ENCODE measurements around the gene APOD.

Gene APOD

DNA sequence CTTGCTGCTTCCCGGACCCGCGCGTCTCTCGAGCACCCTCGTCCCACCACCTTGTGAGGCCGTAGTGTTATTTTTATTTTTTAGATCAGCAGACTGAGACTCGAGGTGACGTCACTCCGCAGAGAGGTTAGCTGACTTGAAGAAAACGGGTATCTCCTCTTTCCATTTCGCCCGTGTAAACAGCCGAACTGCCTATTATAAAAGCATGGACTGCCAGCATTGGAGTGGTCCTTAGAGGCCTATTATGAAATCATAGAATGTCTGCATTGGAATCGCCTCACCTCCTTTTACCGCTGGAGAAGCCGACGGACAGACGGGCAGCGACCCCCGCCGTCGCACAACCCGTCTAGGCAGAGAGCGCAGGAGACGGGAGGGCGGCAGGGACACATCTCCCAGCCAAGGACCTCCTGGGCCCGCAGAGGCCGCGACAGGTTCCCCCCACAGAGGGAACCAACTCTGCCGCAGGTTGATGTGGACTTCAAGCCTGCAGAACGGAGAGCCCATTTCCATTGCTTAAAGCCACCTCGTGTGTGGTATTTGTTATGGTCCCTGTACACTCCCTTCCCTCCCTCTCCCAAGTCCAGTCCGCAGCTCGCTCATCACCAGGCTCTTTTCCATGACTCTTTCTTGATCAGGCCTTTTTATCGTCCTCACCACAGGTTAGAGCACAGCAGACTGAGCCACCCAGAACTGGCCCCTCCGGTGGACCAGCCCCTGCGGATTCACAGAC lies 40.1 kb downstream of the APOD start:
- Histone ChIP-seq H3K9me3 (ENCODE audit: control insufficient read depth, low read length) (no peaks in the 10 kb centered on the region), H3K36me3 (ENCODE audit: control insufficient read depth, insufficient read depth, low read length) (no peaks in the 10 kb centered on the region), H3K9ac (ENCODE audit: low read length) (peak overlapping the region; percentile 83), H3K27me3 (ENCODE audit: control insufficient read depth, insufficient read depth, low read length) (peaks cover 6% of the 10 kb centered on the region), H3K4me3 (ENCODE audit: low read length) (peak overlapping the region; percentile 81), H3K4me1 (ENCODE audit: control insufficient read depth, insufficient read depth, low read length) (peaks cover 31% of the 10 kb centered on the region)

DNA sequence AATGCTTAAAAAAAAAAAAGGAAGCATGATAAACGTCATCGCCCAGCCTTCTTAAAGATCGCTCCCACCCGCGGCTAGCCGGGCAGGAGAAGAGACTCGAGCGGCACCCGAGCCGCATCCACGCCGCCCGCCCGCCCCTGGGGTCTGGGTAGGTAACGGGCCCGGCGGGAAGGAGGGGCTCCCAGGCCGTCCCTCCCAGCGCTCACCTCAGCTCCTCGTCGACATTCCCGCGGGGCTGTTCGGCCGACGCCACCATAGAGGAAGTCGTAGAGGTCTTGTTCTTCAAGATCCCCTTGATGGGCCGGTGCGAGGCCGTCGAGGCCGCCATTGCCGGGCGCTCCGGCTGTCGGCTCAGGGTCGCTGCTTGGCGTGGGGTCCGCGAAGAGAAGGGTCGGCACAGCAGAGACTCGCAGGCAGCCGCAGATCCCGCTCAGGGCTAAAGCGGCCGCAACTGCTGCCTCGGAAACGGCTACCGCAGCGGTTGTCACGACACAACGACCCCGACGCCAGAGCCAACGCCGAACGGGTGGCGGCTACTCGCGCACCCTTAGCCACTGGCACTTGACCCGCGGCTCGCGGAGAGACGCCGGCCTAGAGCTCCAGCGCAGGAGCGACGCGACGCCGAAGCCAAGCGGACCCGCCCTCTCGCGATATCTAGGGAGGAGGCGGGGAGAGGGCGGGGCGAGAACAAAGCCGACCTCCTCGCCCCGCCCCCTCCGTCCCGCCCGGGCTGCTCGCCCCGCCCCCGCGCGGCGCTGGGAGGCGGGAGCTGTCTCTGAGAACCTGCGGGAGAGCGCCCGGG lies 40.8 kb downstream of the APOD start, which contains the start of gene PPP1R2:
TSS of gene PPP1R2 (minus strand) at position 628 of the 802 bp plus-strand sequence. CDS start at position 328, 300 bp downstream.
- H3K36me3 ChIP-seq (ENCODE audit: control insufficient read depth, insufficient read depth, low read length), result no peaks in the 10 kb centered on the region
- peaks cover 6% of the 10 kb centered on the region for H3K27me3 ChIP-seq (ENCODE audit: control insufficient read depth, insufficient read depth, low read length)
- H3K4me3 ChIP-seq (ENCODE audit: low read length), result peak within 1 kb of the TSS; percentile 81
- H3K9ac ChIP-seq (ENCODE audit: low read length), result peak within 1 kb of the TSS; percentile 83
- H3K9me3 ChIP-seq (ENCODE audit: control insufficient read depth, low read length), result no peaks in the 10 kb centered on the region
- H3K4me1 ChIP-seq (ENCODE audit: control insufficient read depth, insufficient read depth, low read length), result peaks cover 31% of the 10 kb centered on the region

DNA sequence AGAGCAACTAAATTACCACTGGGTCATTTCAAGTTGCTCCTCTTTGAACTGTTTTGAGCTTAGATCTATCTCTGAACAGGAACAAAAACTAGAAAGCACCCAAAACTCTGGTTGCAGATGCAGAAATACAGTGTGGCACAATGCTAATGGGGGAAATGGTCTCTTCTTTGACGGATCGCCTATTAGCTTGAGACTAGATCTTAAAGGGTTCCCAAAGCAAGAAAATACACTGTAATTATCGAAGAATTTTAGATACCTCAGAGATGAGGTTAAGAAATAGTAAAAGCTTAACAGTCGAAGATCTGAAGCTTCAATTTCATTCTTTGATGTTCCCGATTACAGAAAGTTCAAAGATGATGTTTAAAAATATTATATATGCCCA lies 41.4 kb downstream of the APOD start:
- Histone ChIP-seq H3K9me3 (ENCODE audit: control insufficient read depth, low read length) (no peaks in the 10 kb centered on the region), H3K27me3 (ENCODE audit: control insufficient read depth, insufficient read depth, low read length) (peaks cover 6% of the 10 kb centered on the region), H3K4me3 (ENCODE audit: low read length) (peak overlapping the region; percentile 81), H3K36me3 (ENCODE audit: control insufficient read depth, insufficient read depth, low read length) (no peaks in the 10 kb centered on the region), H3K4me1 (ENCODE audit: control insufficient read depth, insufficient read depth, low read length) (peaks cover 31% of the 10 kb centered on the region), H3K9ac (ENCODE audit: low read length) (peak overlapping the region; percentile 83)

DNA sequence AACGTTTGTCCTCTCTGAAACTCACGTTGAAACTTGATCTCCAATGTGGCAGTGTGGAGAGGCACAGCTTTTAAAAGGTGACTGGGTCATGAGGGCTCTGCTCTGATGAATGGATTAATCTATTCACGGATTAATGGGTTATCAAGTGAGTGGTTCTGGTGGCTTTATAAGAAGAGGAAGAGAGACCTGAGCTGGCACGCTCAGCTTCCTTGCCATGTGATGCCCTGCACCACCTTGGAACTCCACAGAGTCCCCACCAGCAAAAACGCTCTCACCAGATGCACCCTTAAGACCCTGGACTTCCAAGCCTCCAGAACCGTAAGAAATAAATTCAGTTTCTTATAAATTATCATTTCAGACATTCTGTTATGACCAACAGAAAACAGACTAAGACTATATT lies 43.2 kb downstream of the APOD start:
- no peaks in the 10 kb centered on the region for H3K36me3 ChIP-seq (ENCODE audit: control insufficient read depth, insufficient read depth, low read length)
- no peak overlapping the region for H3K4me3 ChIP-seq (ENCODE audit: low read length)
- peaks cover 19% of the 10 kb centered on the region for H3K4me1 ChIP-seq (ENCODE audit: control insufficient read depth, insufficient read depth, low read length)
- H3K27me3 ChIP-seq (ENCODE audit: control insufficient read depth, insufficient read depth, low read length), result peaks cover 6% of the 10 kb centered on the region
- H3K9me3 ChIP-seq (ENCODE audit: control insufficient read depth, low read length), result no peaks in the 10 kb centered on the region
- no peak overlapping the region for H3K9ac ChIP-seq (ENCODE audit: low read length)

DNA sequence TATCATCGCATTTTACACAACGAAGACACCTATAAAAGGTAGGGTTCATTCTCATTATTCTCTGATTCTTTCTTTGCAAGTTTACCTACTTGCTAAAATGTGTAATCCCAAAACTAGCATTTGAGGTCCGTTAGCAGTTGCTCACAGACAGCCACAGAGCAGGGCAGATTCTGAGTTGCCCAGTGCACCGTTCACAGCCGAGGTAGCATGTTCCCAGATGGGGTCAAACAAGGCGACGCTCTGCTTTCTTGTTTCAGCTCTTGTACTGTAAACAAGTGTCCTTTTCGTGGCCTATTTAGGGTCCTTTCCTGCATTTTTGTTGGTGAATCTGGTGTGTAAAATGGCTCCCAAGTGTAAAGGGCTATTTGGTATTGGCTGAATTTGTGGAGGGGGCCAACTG lies 43.7 kb downstream of the APOD start:
- Histone ChIP-seq H3K4me3 (ENCODE audit: low read length) (no peak overlapping the region), H3K9me3 (ENCODE audit: control insufficient read depth, low read length) (no peaks in the 10 kb centered on the region), H3K9ac (ENCODE audit: low read length) (no peak overlapping the region), H3K27me3 (ENCODE audit: control insufficient read depth, insufficient read depth, low read length) (peaks cover 6% of the 10 kb centered on the region), H3K36me3 (ENCODE audit: control insufficient read depth, insufficient read depth, low read length) (no peaks in the 10 kb centered on the region), H3K4me1 (ENCODE audit: control insufficient read depth, insufficient read depth, low read length) (peaks cover 18% of the 10 kb centered on the region)

DNA sequence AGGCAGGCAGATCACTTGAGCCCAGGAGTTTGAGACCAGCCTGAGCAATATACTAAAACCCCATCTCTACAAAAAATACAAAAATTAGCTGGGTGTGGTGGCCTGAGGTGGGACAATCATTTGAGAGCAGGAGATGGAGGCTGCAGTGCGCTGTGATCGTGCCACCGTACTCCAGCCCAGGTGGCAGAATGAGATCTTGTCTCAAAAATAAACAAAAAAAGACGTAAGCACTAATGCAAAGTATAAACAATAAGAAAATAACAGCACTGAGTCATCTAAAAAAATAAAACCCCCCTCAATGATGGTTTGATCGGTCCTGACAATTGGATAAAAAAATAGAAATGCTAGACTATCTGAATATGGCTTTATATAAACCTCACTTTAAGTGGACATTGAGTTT lies 44.3 kb downstream of the APOD start:
- Histone ChIP-seq H3K4me1 (ENCODE audit: control insufficient read depth, insufficient read depth, low read length) (peaks cover 18% of the 10 kb centered on the region), H3K36me3 (ENCODE audit: control insufficient read depth, insufficient read depth, low read length) (no peaks in the 10 kb centered on the region), H3K9me3 (ENCODE audit: control insufficient read depth, low read length) (no peaks in the 10 kb centered on the region), H3K4me3 (ENCODE audit: low read length) (no peak overlapping the region), H3K9ac (ENCODE audit: low read length) (no peak overlapping the region), H3K27me3 (ENCODE audit: control insufficient read depth, insufficient read depth, low read length) (peaks cover 6% of the 10 kb centered on the region)

DNA sequence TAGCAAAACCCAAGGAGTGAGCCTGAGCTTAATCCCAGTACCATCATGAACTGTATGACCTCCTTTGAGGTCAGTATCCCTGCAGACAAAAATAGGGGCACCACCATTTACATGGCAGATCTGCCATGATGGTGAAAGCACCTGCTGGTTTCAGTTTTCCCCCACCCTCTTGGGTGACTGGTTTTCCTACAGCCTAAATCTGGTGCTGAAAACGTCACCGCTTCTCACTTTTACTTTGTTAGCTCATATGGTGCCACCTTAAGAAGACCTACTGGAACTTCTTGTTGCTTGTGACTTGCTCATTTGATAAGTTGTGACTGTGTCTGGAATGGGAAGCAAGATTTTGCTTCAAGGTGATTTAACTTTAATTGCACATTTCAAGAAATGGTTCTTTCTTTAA lies 45.7 kb downstream of the APOD start:
- H3K27me3 ChIP-seq (ENCODE audit: control insufficient read depth, insufficient read depth, low read length), result no peaks in the 10 kb centered on the region
- peaks cover 10% of the 10 kb centered on the region for H3K4me1 ChIP-seq (ENCODE audit: control insufficient read depth, insufficient read depth, low read length)
- H3K9me3 ChIP-seq (ENCODE audit: control insufficient read depth, low read length), result no peaks in the 10 kb centered on the region
- no peaks in the 10 kb centered on the region for H3K36me3 ChIP-seq (ENCODE audit: control insufficient read depth, insufficient read depth, low read length)
- no peak overlapping the region for H3K4me3 ChIP-seq (ENCODE audit: low read length)
- H3K9ac ChIP-seq (ENCODE audit: low read length), result no peak overlapping the region

DNA sequence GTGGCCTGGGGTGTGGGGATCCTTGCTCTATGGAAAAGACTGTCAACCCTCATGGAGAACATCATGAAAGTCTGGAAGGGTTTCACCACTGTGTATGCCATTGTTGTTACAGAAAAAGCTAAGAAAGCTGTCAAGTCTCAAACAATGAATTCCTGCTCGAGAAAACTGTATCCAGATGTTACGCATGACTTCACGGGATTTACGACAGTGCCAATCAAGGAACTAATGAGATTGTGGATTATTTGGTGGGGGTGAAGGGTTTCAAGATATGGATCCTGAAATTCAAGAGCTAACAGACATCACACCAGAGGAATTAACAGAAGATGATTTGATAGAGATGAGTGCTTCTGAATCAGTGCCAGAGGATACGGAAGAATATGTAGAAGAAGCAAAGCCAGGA lies 48.4 kb downstream of the APOD start:
- Histone ChIP-seq H3K9me3 (ENCODE audit: control insufficient read depth, low read length) (no peaks in the 10 kb centered on the region), H3K36me3 (ENCODE audit: control insufficient read depth, insufficient read depth, low read length) (no peaks in the 10 kb centered on the region), H3K4me3 (ENCODE audit: low read length) (no peak overlapping the region), H3K9ac (ENCODE audit: low read length) (no peak overlapping the region), H3K27me3 (ENCODE audit: control insufficient read depth, insufficient read depth, low read length) (no peaks in the 10 kb centered on the region), H3K4me1 (ENCODE audit: control insufficient read depth, insufficient read depth, low read length) (no peaks in the 10 kb centered on the region)

DNA sequence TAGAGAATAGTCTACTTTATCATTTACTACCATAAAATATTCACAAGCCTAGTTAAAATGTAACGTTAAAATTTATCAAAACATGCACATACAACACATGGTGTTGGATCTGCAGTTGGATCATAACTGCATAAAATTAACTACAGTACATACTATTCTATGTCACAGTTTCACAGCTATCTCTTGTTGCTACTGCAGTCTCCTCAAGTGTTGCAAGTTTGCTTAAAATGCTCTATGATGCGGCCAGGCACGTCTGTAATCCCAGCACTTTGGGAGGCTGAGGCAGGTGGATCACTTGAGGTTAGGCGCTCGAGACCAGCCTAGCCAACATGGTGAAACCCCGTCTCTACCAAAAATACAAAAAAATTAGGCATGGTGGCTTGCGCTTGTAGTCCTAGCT lies 50.9 kb downstream of the APOD start:
- Histone ChIP-seq H3K4me3 (ENCODE audit: low read length) (no peak overlapping the region), H3K36me3 (ENCODE audit: control insufficient read depth, insufficient read depth, low read length) (no peaks in the 10 kb centered on the region), H3K9ac (ENCODE audit: low read length) (no peak overlapping the region)

DNA sequence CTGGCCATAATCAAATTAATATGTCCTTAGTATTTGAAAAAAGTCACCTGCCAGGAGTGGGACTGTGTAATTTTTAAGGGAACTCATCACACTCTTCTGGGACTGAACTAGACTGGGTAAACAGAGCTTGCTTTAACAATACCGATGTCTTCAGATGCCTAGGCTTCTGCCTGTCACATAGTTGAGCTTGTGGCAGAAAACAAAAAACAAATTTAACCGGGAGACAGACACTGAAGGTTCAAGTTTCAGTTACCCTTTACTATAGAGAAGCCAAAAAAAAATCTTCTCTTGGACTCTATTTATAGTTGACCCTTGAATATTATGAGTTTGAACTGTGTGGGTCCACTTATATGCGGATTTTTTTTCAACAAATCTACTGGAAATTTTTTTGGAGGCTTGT lies 51.4 kb downstream of the APOD start:
- Histone ChIP-seq H3K36me3 (ENCODE audit: control insufficient read depth, insufficient read depth, low read length) (no peaks in the 10 kb centered on the region), H3K4me1 (ENCODE audit: control insufficient read depth, insufficient read depth, low read length) (no peaks in the 10 kb centered on the region), H3K27me3 (ENCODE audit: control insufficient read depth, insufficient read depth, low read length) (no peaks in the 10 kb centered on the region), H3K9me3 (ENCODE audit: control insufficient read depth, low read length) (no peaks in the 10 kb centered on the region), H3K4me3 (ENCODE audit: low read length) (no peak overlapping the region), H3K9ac (ENCODE audit: low read length) (no peak overlapping the region)

More for the DNA sequence above, 50.9 kb downstream of the APOD start:
- no peaks in the 10 kb centered on the region for H3K27me3 ChIP-seq (ENCODE audit: control insufficient read depth, insufficient read depth, low read length)
- H3K4me1 ChIP-seq (ENCODE audit: control insufficient read depth, insufficient read depth, low read length), result no peaks in the 10 kb centered on the region
- no peaks in the 10 kb centered on the region for H3K9me3 ChIP-seq (ENCODE audit: control insufficient read depth, low read length)

DNA sequence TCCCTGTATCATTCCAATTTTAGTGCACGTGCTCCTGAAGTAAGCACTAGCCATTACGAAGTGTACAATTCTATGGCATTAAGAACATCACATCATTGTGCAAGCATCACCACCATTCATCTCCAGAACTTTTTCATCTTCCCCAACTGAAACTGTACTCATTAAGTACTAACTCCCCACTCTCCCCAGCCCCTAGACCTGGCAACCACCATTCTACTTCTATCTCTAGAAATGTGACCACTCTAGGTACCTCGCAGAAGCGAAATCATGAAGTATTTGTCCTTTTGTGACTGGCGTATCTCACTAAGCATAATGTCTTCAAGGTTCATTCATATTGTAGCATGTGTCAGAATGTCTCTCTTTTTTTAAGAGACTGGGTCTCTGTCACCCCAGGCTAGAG lies 52.1 kb downstream of the APOD start:
- Histone ChIP-seq H3K9ac (ENCODE audit: low read length) (no peak overlapping the region), H3K4me1 (ENCODE audit: control insufficient read depth, insufficient read depth, low read length) (no peaks in the 10 kb centered on the region), H3K27me3 (ENCODE audit: control insufficient read depth, insufficient read depth, low read length) (no peaks in the 10 kb centered on the region), H3K4me3 (ENCODE audit: low read length) (no peak overlapping the region), H3K36me3 (ENCODE audit: control insufficient read depth, insufficient read depth, low read length) (no peaks in the 10 kb centered on the region), H3K9me3 (ENCODE audit: control insufficient read depth, low read length) (no peaks in the 10 kb centered on the region)

DNA sequence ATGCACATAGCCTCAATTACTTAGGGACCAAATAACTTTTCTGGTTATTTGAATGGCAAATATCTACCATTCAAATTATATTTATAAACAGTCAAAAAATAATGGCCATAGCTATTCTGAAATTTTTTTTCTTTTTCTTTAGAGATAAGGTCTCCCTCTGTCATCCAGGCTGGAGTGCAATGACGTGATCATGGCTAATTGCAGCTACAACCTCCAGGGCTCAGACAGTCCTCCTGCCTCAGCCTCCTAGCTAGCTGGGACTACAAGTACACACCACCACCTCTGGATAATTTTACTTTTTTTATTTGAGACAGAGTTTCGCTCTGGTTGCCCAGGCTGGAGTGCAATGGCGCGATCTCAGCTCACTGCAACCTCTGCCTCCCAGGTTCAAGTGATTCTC lies 57.2 kb downstream of the APOD start:
- Histone ChIP-seq H3K27me3 (ENCODE audit: control insufficient read depth, insufficient read depth, low read length) (no peaks in the 10 kb centered on the region), H3K9me3 (ENCODE audit: control insufficient read depth, low read length) (no peaks in the 10 kb centered on the region), H3K36me3 (ENCODE audit: control insufficient read depth, insufficient read depth, low read length) (no peaks in the 10 kb centered on the region), H3K4me1 (ENCODE audit: control insufficient read depth, insufficient read depth, low read length) (no peaks in the 10 kb centered on the region), H3K4me3 (ENCODE audit: low read length) (no peak overlapping the region), H3K9ac (ENCODE audit: low read length) (no peak overlapping the region)
